Activated naive CD4-positive, alpha-beta T cell treated with anti-CD3 and anti-CD28 coated beads for 36 hours (primary cell): ENCODE data around the gene FGF14. TPM values are rescaled to one million over a fixed set of nuclear protein-coding genes. Genes with fewer than 3 reads are reported as not detected.

ENCODE experiments used
- CTCF ChIA-PET: fragments of 350-600 bp; sonication (Branson Sonifier 250); formaldehyde crosslinking; loops from one replicate; lab custom pipeline; 2021; ENCODE audit warnings: antibody characterized with exemption; lab: Charles Lee
- DNase-seq: peaks from one replicate; pipeline ENCODE4 v3.0.0-alpha.2; 2020
- H3K27ac Mint-ChIP-seq: one replicate; pipeline ENCODE4 v1.8.0; 2021; ENCODE audit warnings: mild to moderate bottlenecking, mixed read lengths
- H3K27me3 Mint-ChIP-seq: one replicate; pipeline ENCODE4 v1.8.0; 2021; ENCODE audit warnings: low read depth, mixed read lengths
- H3K36me3 Mint-ChIP-seq: one replicate; pipeline ENCODE4 v1.8.0; 2021; ENCODE audit warnings: low read depth, mixed read lengths
- H3K4me1 Mint-ChIP-seq: one replicate; pipeline ENCODE4 v1.8.0; 2021; ENCODE audit warnings: low read depth, mixed read lengths
- H3K4me3 Mint-ChIP-seq: one replicate; pipeline ENCODE4 v1.8.0; 2021; ENCODE audit warnings: mild to moderate bottlenecking, moderate library complexity, mixed read lengths
- H3K9me3 Mint-ChIP-seq: one replicate; pipeline ENCODE4 v1.8.0; 2021; ENCODE audit warnings: mixed read lengths
- intact Hi-C: fragments of 100-400 bp; cut with micrococcal nuclease; formaldehyde crosslinking; loops from one replicate; pipeline ENCODE4 v1.15.1; 2023
- total RNA-seq, 2 experiments: library from RNA; stranded (reverse); gene quantifications; one replicate each; pipeline ENCODE4 v1.2.3, GENCODE V29; 2021

Gene FGF14
- total RNA-seq, 2 experiments from 2014 or later: not detected

DNA sequence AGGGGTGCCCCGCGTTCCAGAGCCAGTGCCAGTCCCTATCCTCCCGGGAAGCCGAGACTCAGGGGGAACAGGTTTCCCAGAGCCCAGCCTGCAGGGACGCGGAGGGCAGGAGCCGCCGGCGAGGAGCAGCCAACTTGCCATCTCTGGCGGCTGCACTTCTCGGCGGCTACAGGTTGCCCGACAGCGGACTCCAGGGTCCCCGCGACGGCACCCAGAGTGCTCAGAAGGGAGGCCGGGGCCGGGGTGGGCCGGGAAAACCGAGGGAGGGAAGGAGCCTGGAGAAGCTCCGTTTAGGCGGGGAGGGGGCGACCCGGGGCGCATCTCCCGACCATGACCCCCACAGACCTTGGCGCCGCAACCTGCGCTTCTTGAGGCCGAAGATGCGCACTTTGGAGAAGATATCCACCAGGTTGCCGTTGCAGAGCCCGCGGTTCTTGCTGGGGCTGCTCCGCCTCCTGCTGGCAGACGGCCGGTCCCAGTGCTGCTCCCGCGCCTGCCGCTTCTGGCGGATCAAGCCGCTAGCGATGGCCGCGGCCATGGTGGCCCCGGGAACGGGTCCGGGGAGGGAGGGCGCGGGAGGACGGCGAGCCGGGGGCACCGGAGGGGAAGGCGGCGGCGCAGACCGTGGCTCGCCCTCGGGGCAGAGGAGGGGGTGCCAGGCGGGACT is 485.6 kb downstream of the FGF14 start:
- H3K4me1 Mint-ChIP-seq: no peaks in the 10 kb centered on the region
- H3K9me3 Mint-ChIP-seq: no peaks in the 10 kb centered on the region
- CTCF ChIA-PET: interaction anchor here (0.6 kb wide), 1 partner anchor 223 kb away, joined by 5 read pairs; no protein-coding TSS in a partner anchor
- H3K4me3 Mint-ChIP-seq: no peak overlapping the region
- no peaks in the 10 kb centered on the region for H3K36me3 Mint-ChIP-seq
- DNase-seq: no peak
- no peak overlapping the region for H3K27ac Mint-ChIP-seq
- intact Hi-C loops: no loop called here
- H3K27me3 Mint-ChIP-seq: peaks cover 47% of the 10 kb centered on the region

DNA sequence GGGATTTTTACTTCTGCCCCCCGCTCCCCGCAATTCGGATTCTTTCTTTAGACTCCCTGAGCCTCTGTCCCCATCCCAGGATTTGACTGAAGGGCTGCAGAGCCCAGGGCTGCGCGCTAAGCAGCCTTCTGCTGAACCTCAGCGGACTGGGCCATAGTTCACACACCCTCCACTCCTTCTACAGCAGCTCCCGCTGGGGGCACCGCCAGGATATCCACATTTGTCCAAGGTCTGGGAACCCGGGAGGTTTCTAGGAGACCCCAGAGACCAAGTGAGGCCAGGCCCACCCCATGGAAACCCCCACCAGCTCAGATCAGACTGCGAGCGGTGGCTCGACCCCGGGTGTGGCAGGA is 486.1 kb downstream of the FGF14 start:
- H3K4me1 Mint-ChIP-seq: no peaks in the 10 kb centered on the region
- H3K9me3 Mint-ChIP-seq: no peaks in the 10 kb centered on the region
- H3K27me3 Mint-ChIP-seq: peaks cover 43% of the 10 kb centered on the region
- H3K4me3 Mint-ChIP-seq: no peak overlapping the region
- no peaks in the 10 kb centered on the region for H3K36me3 Mint-ChIP-seq
- CTCF ChIA-PET: interaction anchor here (0.6 kb wide), 1 partner anchor 224 kb away, joined by 5 read pairs; no protein-coding TSS in a partner anchor
- intact Hi-C loops: no loop called here
- DNase-seq: no peak
- no peak overlapping the region for H3K27ac Mint-ChIP-seq

DNA sequence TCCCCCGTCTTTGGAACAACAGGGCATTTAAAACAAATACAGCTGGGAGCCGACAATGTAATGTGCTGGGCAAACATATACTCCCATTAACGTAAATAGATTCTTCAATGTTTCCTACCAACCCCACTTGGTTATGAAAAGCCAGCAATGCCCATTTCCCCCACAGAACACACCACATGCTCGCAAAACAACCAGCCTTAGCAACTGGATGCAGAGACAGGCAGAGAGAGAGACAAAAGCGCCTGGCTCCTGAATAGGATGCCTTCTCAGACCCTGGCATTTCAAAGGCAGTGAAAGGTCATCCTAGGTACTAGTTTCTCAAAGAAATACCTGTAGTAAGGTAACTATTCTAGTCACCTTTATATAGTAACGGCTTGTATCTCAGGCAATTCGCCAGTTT is 486.5 kb downstream of the FGF14 start:
- intact Hi-C loops: no loop called here
- Mint-ChIP-seq H3K27me3 (peaks cover 39% of the 10 kb centered on the region), H3K9me3 (no peaks in the 10 kb centered on the region), H3K36me3 (no peaks in the 10 kb centered on the region), H3K4me3 (no peak overlapping the region), H3K27ac (no peak overlapping the region), H3K4me1 (no peaks in the 10 kb centered on the region)
- CTCF ChIA-PET: no interaction called here
- DNase-seq: no peak

DNA sequence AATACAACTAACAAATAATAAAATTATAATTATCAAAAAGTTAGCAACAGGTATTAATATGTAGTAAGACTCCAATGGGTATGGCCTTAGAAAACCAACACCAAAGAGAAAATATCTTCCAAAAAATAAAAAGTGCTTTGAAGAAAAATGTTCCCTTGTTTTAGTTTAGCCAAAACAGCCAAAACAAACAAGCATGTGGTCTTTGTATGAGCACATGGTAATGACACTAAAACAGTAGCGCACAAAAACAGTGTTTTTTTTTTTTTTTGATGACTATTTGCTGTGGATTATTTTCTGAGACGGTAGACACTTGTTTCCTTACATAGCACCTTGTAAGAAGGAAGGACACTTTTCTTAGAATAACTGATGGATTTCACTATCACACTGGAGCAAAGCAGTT is 490.1 kb downstream of the FGF14 start:
- Mint-ChIP-seq H3K4me3 (no peak overlapping the region), H3K27ac (no peak overlapping the region), H3K27me3 (peaks cover 13% of the 10 kb centered on the region), H3K36me3 (no peaks in the 10 kb centered on the region), H3K4me1 (no peaks in the 10 kb centered on the region), H3K9me3 (peaks cover 1% of the 10 kb centered on the region)
- DNase-seq: no peak
- CTCF ChIA-PET: no interaction called here
- intact Hi-C loops: no loop called here

DNA sequence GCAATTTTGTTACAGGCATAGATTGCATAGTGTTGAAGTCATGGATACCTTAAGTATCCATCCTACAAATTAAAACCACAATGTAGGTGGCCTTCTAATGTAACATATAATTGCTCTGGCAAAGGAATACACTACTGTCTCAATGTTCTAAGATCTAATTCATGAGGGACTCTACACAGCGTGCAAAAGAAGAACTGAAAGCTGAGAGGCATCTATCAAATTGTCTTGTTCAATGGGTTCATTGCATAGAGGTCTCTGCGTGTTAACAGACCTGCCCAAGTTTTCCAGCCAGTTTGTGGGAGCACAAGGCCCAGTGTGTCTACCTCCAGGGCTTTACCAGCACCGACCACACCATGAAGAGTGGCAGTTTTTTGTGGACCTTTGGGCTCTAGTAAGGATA is 498.0 kb downstream of the FGF14 start:
- intact Hi-C loops: no loop called here
- Mint-ChIP-seq H3K36me3 (no peaks in the 10 kb centered on the region), H3K27ac (no peak overlapping the region), H3K9me3 (no peaks in the 10 kb centered on the region), H3K4me3 (no peak overlapping the region), H3K27me3 (peaks cover 6% of the 10 kb centered on the region), H3K4me1 (no peaks in the 10 kb centered on the region)
- no peak for DNase-seq
- CTCF ChIA-PET: no interaction called here

DNA sequence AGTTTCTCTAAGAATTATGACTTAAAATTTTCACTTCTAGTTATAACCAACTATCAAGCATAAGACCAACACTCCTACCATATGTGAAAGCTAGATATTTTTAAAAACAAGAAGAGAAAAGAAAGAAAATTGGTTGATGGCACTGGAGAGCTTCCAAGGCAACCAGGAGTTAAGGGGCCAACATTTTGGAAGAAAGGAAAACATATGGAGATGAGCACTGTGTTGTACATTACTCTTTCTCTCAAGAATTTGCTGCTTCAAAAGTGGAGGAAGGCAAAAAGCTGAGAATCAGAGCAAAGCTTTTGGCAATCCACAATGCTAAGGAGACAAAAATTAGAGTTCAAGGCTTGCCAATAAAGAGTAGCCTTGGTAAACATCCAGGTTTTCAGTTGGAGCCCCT is 503.2 kb downstream of the FGF14 start:
- no peak for DNase-seq
- Mint-ChIP-seq H3K27ac (no peak overlapping the region), H3K9me3 (no peaks in the 10 kb centered on the region), H3K4me3 (no peak overlapping the region), H3K4me1 (no peaks in the 10 kb centered on the region), H3K36me3 (no peaks in the 10 kb centered on the region), H3K27me3 (peaks cover 3% of the 10 kb centered on the region)
- intact Hi-C loops: no loop called here
- CTCF ChIA-PET: interaction anchor here (1.1 kb wide), 2 partner anchors 9 to 16 kb away, joined by 3 read pairs; no protein-coding TSS in a partner anchor

DNA sequence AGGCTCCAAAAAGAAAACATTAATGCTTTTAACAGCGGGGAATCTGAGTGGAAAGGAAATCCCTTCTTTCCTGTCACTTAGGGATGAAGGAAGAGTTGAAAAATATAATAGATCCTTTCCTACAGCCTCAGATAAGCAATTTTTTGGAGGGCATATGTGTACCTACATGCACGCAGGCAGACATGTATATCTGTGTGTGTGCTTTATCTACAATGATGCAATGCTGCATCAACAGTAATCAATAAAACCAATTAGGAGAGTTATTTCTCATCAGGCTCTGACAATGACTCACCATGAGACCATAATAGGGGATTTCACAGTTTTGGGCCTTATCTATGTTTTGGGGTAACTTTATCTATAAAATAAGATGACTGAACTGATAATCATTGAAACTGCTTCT is 505.3 kb downstream of the FGF14 start:
- H3K4me1 Mint-ChIP-seq: no peaks in the 10 kb centered on the region
- peaks cover 3% of the 10 kb centered on the region for H3K27me3 Mint-ChIP-seq
- H3K9me3 Mint-ChIP-seq: no peaks in the 10 kb centered on the region
- DNase-seq: no peak
- intact Hi-C loops: no loop called here
- H3K27ac Mint-ChIP-seq: no peak overlapping the region
- no peak overlapping the region for H3K4me3 Mint-ChIP-seq
- CTCF ChIA-PET: no interaction called here
- H3K36me3 Mint-ChIP-seq: no peaks in the 10 kb centered on the region

DNA sequence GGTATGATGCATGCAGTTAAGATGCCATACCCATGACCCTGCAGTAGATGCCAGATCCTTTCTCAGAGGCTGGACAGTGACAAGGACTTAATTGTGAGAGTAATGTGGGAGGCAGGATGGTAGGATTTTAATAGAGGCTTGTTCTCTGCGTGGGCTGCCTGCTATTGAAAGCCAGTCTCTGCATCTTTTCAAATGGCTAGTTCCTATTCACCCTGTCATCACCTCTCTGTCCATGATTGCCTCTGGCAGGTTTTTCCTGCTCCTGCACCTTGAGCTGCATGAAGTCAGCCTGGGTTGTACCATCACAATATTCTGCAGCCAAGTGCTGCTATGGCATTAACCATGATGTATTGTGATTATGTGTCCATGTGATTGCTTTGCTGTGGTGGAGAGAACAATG is 508.8 kb downstream of the FGF14 start:
- CTCF ChIA-PET: no interaction called here
- no peaks in the 10 kb centered on the region for H3K27me3 Mint-ChIP-seq
- H3K4me3 Mint-ChIP-seq: no peak overlapping the region
- DNase-seq: no peak
- no peaks in the 10 kb centered on the region for H3K36me3 Mint-ChIP-seq
- H3K9me3 Mint-ChIP-seq: no peaks in the 10 kb centered on the region
- intact Hi-C loops: no loop called here
- no peaks in the 10 kb centered on the region for H3K4me1 Mint-ChIP-seq
- no peak overlapping the region for H3K27ac Mint-ChIP-seq

DNA sequence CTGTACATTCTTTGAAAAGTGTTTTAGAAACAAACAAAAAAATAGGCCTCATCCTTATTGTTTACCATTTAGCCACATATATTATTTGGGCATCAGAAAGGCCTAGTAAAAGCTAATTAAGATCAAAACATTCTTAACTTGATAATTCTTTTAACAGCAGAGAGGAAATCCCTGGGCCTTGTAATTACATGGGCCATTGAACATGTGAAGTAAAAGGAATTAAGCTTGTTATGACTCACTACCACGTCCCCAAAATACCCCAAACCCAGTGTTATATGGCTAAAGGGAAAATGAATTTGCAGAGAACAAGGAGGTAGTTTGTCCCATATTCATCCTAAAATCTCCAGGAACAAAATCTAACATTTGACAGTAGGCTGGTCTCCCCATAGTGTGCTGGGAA is 509.6 kb downstream of the FGF14 start:
- H3K4me3 Mint-ChIP-seq: no peak overlapping the region
- intact Hi-C loops: no loop called here
- CTCF ChIA-PET: no interaction called here

DNA sequence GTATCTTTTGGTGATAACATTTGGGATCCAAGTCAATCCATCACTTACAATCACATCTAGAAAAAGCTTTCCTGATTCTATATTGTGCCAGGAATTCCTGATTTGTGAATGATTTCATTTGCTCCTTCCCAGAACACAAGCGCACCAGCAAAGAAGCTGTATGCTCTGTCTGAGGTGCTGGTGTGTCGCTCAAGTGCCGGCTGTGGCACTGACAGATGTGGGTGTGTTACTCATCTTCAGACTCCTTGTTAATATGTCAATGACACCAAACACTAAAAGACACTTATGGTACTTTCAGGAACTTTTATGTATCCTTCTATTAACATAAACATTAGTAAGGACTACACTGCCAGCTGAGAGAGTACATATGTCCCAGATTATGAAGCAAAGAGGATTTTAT is 520.3 kb downstream of the FGF14 start:
- Mint-ChIP-seq H3K4me1 (no peaks in the 10 kb centered on the region), H3K4me3 (no peak overlapping the region), H3K9me3 (no peaks in the 10 kb centered on the region), H3K36me3 (no peaks in the 10 kb centered on the region), H3K27ac (no peak overlapping the region), H3K27me3 (peaks cover 13% of the 10 kb centered on the region)
- intact Hi-C loops: no loop called here
- no peak for DNase-seq
- CTCF ChIA-PET: no interaction called here

More for the DNA sequence above, 509.6 kb downstream of the FGF14 start:
- DNase-seq: no peak
- Mint-ChIP-seq H3K36me3 (no peaks in the 10 kb centered on the region), H3K27me3 (no peaks in the 10 kb centered on the region), H3K27ac (no peak overlapping the region), H3K9me3 (no peaks in the 10 kb centered on the region), H3K4me1 (no peaks in the 10 kb centered on the region)

DNA sequence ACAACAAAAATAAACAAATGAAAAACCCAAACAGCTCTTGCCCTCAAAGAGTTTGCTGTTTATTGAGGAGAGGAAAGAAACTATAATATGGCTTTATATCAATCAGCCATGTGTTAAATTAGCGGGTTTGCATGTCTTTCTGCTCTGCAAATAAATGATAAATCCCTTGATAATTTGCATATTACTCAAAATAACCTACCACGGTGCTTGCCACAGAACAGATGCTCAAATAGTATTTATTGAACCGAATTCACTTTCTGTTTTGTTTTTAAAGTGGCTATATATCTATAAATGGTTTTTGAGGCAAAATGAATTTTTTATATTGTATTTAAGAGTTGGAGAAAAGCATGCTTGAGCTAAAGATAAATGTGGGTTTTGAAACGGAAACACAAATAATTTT is 521.3 kb downstream of the FGF14 start:
- H3K9me3 Mint-ChIP-seq: no peaks in the 10 kb centered on the region
- CTCF ChIA-PET: no interaction called here
- H3K4me3 Mint-ChIP-seq: no peak overlapping the region
- intact Hi-C loops: no loop called here
- H3K36me3 Mint-ChIP-seq: no peaks in the 10 kb centered on the region
- H3K4me1 Mint-ChIP-seq: no peaks in the 10 kb centered on the region
- peaks cover 11% of the 10 kb centered on the region for H3K27me3 Mint-ChIP-seq
- H3K27ac Mint-ChIP-seq: no peak overlapping the region
- DNase-seq: no peak

DNA sequence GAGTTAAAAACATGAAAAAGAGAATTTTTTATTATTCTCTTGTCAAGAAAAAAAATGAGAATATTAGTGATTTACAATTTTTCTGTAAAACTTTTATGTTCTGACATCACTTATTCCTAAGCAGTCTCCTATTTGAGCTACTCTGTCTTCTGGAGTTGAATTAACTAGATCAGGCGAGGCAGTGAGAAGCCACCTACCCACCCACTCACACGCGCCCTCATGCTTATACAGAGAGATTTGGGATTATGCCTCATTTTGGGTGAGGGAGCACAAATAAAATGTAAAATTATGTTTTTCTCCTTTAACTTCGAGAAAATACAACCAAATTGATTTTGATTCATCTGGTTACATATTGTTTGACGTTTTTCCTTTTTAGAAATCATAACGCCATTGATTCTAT is 524.9 kb downstream of the FGF14 start:
- H3K27ac Mint-ChIP-seq: no peak overlapping the region
- no peak overlapping the region for H3K4me3 Mint-ChIP-seq
- no peaks in the 10 kb centered on the region for H3K4me1 Mint-ChIP-seq
- H3K9me3 Mint-ChIP-seq: no peaks in the 10 kb centered on the region
- H3K27me3 Mint-ChIP-seq: peaks cover 10% of the 10 kb centered on the region
- no peak for DNase-seq
- intact Hi-C loops: no loop called here
- H3K36me3 Mint-ChIP-seq: no peaks in the 10 kb centered on the region
- CTCF ChIA-PET: interaction anchor here (0.5 kb wide), 1 partner anchor 70 kb away, joined by 6 read pairs; no protein-coding TSS in a partner anchor

DNA sequence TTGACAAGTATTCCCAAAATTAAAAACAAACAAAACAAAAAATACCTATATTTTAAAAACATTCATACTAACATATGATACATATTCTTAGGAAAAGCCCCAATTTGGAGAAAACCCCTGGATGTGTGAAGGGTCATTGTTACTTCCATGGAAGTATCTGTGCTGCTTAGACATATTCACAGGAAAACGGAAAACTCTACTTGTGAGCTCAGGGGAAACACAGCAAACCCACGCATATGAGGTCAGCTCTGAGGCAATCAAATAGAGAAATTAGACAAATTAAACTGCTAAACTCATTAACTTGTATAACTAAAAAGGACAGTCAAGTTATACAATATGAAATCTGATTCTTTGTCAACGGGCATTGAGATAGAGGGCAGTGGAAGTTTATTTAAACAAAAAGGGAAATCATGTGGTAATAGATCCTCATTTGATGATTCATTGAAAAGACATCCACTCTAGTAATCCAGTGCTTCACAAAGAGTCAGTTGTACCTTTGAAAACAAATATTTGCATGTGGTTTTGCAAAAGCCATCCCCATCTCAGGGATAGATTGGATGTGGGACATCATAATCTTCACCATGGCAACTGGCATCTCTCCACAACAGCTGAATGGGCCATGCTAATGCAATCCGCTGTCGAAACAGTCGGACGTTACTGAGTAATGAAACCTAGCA is 526.0 kb downstream of the FGF14 start:
- H3K36me3 Mint-ChIP-seq: no peaks in the 10 kb centered on the region
- no peaks in the 10 kb centered on the region for H3K4me1 Mint-ChIP-seq
- peaks cover 10% of the 10 kb centered on the region for H3K27me3 Mint-ChIP-seq
- CTCF ChIA-PET: no interaction called here
- no peak for DNase-seq
- intact Hi-C loops: no loop called here
- no peak overlapping the region for H3K27ac Mint-ChIP-seq
- no peaks in the 10 kb centered on the region for H3K9me3 Mint-ChIP-seq
- H3K4me3 Mint-ChIP-seq: no peak overlapping the region
